ENCODE data around the gene SUSD2. TPM values are rescaled to one million over a fixed set of nuclear protein-coding genes. Genes with fewer than 3 reads are reported as not detected.
"Not testable (repeated sequence)": the region's sequence is repeated elsewhere in the genome, so short reads cannot be mapped to it uniquely, and the experiment has no call there.

Gene SUSD2
- 0.29 TPM in 1 of 2 replicates, not detected in the other for total RNA-seq (2014; rRNA removed; shearing (Covaris generic))

- no peak for DNase-seq (ENCODE audit: low read depth)
Observed at GRCh38 chr22:24181088-24181995, at the start of gene SUSD2. Gene SUSD2, plus strand, starts transcription at chr22:24181487. Its CDS starts 33 bp downstream, at chr22:24181520.

GRCh38 chr22:24133187-24133965, 47.9 kb upstream of the SUSD2 start:
- DNase-seq (ENCODE audit: low read depth): no peak

- DNase-seq (ENCODE audit: low read depth): no peak
Observed at GRCh38 chr22:24134090-24134846, 47.0 kb upstream of the SUSD2 start.

GRCh38 chr22:24136533-24136932, 44.8 kb upstream of the SUSD2 start:
- not testable (repeated sequence) for DNase-seq (ENCODE audit: low read depth)

GRCh38 chr22:24137595-24137994, 43.7 kb upstream of the SUSD2 start:
- no peak for DNase-seq (ENCODE audit: low read depth)

GRCh38 chr22:24138649-24139420, 42.5 kb upstream of the SUSD2 start:
- no peak for DNase-seq (ENCODE audit: low read depth)

GRCh38 chr22:24140357-24140756, 40.9 kb upstream of the SUSD2 start:
- no peak for DNase-seq (ENCODE audit: low read depth)

- no peak for DNase-seq (ENCODE audit: low read depth)
Observed at GRCh38 chr22:24141586-24141985, 39.7 kb upstream of the SUSD2 start.

- no peak for DNase-seq (ENCODE audit: low read depth)
Observed at GRCh38 chr22:24142241-24142640, 39.0 kb upstream of the SUSD2 start.

- no peak for DNase-seq (ENCODE audit: low read depth)
Observed at GRCh38 chr22:24142831-24143230, 38.5 kb upstream of the SUSD2 start.

- DNase-seq (ENCODE audit: low read depth): no peak
Observed at GRCh38 chr22:24144056-24144777, 37.1 kb upstream of the SUSD2 start.

- DNase-seq (ENCODE audit: low read depth): no peak
Observed at GRCh38 chr22:24144778-24145085, 36.6 kb upstream of the SUSD2 start.

GRCh38 chr22:24145446-24146193, 35.7 kb upstream of the SUSD2 start:
- DNase-seq (ENCODE audit: low read depth): no peak

GRCh38 chr22:24146194-24146616, 35.1 kb upstream of the SUSD2 start:
- DNase-seq (ENCODE audit: low read depth): peak; percentile 39

GRCh38 chr22:24146791-24147353, 34.4 kb upstream of the SUSD2 start:
- DNase-seq (ENCODE audit: low read depth): peak; percentile 52

GRCh38 chr22:24147666-24148065, 33.6 kb upstream of the SUSD2 start:
- DNase-seq (ENCODE audit: low read depth): no peak

- DNase-seq (ENCODE audit: low read depth): no peak
Observed at GRCh38 chr22:24148266-24149197, 32.8 kb upstream of the SUSD2 start.

GRCh38 chr22:24149198-24149590, 32.1 kb upstream of the SUSD2 start:
- no peak for DNase-seq (ENCODE audit: low read depth)
